LoVo (cell line): ENCODE results near the gene PSMD8.
"Not testable (repeated sequence)": the region's sequence is repeated elsewhere in the genome, so short reads cannot be mapped to it uniquely, and the experiment has no call there.

ENCODE experiments used
- DNase-seq: peaks from one replicate; pipeline ENCODE4 v3.0.0-alpha.2; 2016; ENCODE audit warnings: low spot score

The PSMD8 gene

DNA sequence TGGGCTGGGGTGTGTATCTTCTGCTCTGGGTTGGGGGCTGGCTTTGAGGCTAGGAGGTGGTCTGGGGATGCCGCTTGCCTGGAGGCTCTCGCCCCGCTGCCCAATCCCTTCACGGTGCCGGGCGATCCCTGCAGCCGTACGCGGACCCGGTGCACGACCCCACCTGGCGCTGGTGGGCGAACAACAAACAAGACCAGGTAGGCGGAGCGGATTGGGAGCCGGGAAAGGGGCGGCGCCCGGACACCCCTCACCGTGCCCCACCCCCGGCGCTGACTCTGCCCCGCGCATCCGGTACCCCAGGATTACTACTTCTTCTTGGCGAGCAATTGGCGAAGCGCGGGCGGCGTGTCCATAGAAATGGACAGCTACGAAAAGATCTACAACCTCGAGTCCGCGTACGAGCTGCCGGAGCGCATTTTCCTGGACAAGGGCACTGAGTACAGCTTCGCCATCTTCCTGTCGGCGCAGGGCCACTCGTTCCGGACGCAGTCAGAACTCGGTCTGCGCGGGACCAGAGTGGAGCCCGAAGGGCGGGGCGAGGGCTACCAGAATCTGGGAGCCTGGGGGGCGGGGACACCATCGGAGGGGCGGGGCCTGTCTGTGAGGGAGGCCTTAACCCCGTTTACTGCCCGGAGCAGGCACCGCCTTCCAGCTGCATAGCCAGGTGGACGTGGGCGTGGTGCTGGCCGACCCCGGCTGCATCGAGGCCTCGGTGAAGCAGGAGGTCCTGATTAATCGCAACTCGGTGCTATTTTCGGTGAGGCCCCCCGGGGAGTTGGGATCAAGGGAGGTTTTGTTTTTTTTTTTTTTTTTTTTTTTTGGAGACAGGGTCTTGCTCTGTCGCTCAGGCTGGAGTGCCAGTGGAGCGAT is 12.1 kb upstream of the PSMD8 start:
- DNase-seq, result peak; percentile 52

- DNase-seq, result not testable (repeated sequence)
These were observed 11.3 kb upstream of the PSMD8 start for GRCh38 chr19:38362946-38363688.

DNA sequence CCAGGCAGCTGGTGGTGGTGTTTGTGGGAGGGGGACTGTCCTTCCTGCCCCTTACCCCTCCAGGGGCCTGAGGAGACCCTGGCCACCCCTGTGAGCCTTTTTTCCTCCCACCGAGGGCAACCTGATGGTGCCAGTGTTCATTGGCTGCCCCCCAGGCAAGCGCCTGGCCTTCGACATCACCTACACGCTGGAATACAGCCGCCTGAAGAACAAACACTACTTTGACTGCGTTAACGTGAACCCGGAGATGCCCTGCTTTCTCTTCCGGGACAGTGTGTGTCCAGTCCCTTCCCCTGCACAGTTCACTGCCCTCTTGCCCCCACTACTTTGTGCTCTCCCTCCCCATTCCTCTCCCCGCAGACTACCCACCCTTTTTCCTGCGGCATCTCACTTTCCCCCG is 7.3 kb upstream of the PSMD8 start:
- no peak for DNase-seq

DNA sequence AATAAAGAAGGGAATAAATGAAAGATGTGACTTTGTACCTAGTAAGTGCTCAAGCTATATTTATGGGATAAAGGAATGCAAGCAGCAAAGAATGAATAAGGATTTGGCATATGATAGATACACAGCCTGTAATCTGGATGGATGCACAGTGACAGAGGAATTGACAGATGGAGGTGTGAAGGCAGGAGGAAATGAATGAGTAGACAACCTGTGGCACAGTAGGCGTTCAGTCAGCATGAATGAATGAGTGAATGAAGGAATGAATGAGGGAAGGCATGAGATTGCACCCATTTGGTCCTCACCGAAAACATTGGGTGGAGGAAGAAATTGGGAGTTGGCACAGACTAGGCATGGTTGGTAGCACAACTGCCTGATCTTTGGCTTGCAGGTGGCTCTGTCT is 4.8 kb upstream of the PSMD8 start:
- DNase-seq, result no peak

GRCh38 chr19:38370299-38370698 is 4.1 kb upstream of the PSMD8 start:
- DNase-seq, result no peak

GRCh38 chr19:38371081-38371480 is 3.3 kb upstream of the PSMD8 start:
- no peak for DNase-seq

DNA sequence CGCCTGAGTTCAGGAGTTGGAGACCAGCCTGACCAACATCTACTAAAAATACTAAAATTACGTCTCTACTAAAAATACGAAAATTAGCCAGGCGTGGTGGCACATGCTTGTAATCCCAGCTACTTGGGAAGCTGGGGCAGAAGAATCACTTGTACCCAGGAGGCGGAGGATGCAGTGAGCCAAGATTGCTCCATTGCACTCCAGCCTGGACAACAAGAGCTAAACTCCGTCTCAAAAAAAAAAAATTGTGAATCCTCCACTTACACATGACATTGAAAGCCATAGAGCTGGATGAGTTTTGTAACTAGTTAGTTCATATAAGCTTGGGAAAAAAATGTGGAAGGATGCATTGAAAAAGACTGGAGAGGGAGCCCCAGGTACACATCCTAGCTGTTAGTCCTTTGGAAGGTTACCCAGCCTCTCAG is 452 bp upstream of the PSMD8 start:
- DNase-seq, result no peak

GRCh38 chr19:38375098-38375493 is 725 bp downstream of the PSMD8 start:
- DNase-seq, result no peak

DNA sequence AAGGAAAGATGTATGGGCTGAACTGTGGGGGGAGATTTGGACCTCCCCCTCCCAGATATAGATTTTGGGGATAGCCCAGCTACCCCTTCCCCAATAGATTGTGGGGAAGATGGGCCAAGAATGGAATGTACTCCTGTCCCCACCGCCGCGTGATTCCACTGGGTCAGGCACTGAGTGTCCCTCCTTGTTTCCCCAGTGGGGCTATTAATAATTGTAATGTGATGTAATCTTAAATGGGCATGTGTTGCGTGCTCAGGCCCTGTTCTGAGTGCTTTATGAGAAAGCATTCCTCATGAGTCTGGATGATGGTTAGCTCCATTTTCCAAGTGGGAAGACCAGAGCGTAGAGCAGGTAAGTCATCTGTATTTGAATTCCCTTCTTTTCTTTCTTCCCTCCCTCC is 1.4 kb downstream of the PSMD8 start:
- DNase-seq, result no peak

DNA sequence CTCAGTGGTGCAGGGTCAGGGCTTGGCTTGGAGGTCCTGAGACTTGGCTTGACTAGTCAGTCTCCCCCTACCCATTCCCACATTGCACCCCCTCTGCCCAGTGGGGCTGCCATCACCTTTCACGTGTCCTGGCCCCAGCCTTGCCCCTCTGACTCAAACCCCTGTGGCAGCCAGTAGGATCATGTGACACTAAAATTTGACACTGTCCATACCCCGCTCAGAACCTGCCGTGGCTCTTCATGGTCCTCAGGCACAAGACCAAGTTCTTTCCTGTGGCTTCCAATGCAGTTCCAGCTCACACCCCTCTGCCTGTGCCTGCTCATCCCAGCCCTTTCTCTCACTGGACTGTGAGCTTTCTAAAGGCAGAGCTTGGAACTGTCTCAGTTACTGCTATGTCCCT is 2.2 kb downstream of the PSMD8 start:
- DNase-seq, result no peak

DNA sequence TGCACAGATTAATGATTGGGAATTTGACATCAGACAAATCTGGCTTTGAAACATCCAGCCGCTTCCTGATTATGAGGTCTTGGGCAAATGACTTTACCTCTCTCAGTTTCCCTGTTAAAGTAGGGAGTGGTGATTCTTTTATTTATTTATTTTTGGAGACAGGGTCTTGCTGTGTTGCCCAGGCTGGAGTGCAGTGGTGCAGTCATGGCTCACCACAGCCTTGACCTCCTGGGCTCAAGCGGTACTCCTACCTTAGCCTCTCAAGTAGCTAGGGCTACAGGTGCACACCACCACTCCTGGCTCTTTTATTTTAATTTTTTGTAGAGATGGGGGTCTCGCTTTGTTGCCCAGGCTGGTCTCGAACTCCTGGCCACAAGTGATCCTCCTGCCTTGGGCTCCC is 2.7 kb downstream of the PSMD8 start:
- DNase-seq, result no peak

DNA sequence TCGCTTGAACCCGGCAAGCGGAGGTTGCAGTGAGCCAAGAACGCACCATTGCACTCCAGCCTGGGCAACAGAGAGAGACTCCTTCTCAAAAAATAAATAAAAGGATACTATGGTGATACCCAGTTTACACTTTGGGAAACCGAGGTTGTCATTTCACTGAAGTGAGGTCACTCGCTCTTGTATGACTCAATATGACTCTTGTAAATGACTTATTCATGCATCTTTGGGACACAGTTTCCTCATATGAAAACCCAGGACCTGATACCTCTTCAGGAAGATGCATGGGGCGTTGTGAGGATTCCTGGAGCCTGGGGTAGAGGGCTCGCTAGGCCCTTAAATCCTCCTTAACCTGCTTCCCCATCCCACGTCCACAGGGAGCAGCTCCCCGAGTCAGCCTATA is 4.5 kb downstream of the PSMD8 start:
- DNase-seq, result no peak

DNA sequence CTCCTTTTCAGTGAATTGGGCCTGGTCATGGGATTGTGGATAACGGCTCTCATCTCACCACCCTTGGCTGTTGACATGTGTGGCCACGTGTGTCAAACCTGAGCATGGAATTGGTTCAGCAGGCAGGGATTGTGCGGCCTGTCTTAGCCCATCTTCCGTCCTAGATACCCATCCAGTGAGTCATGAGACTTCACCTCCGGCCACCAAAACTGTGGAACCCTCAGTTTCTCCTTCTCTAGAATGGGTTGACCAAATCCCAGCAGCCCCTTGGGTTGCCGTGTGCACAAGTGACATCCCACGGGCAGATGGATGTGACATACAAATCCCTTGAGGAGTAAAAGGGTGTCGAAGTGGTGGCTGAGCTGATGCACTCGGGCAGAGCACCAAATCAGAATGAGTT is 6.8 kb downstream of the PSMD8 start:
- no peak for DNase-seq

DNA sequence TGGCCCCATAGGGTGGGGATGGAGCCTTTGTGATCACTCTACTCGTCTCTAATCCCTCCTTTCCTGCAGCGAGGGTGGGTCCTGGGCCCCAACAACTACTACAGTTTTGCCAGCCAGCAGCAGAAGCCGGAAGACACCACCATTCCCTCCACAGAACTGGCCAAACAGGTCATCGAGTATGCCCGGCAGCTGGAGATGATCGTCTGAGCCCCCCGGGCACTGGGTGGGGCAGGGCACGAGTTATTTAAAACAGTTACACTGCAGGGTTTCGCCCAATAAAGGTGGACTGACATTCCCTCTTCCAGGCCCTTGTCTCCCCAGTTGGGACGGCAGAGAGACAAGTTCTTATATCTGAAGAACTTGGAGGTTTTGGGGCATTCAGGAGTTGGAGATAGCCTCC is 8.8 kb downstream of the PSMD8 start:
- DNase-seq, result no peak

DNA sequence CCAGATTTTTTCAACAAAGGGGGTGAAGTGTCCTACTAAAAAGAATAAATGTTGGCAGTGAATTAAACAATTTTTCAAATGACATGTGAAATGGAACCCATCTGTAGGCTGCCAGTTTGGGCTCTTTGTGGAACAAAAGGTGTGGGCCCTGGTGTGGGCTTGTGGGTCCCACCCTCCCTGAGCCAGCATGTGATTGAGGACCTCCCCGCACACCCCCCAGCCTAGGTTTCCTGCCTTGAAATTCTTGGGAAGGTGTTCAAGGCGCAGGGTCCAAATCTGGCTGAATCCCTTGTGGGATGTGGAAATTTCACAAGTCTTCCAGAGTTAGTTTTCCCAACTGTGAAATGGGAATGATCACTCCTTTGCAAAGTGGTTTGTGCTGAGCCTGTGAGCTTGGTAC is 9.4 kb downstream of the PSMD8 start:
- DNase-seq, result no peak

DNA sequence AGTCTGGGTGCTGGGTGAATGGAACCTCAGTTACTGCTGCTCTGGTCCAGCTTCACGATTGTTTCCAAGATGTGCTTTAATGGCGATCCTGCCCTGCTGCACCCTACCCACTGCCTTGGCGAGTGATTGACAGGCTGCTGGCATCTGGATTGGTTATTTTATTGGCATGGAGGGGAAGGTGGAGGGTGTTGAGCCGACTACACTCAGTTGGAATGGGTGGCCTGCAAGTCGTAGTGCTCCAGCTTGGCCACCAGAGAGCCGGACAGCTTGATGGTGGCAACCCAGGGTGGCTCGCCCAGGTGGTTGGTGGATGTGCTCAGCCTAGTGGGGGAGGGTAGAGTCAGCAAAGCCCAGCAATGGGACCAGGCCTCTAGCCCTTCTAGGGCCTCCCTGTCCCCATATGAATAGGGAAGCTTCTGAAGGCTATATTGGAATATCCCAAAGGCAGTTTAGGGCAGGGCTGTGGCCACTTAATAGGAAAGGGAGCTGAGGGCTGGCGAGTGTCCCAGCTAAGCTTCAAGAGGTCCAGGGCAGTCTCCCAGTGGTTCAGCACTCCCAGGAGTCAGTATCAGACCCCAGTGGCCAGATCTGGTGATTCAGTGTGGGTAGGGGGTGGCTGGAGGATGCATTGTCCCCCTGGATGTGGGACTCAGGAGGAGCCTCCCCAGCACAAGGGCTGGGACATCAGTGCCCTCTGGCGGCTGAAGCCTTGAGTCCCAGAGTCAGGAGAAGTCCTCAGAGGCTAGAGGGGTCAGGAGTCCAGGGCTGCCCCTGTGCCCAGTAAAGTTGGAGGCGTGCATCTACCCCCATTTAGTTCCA is 10.0 kb downstream of the PSMD8 start:
- no peak for DNase-seq

DNA sequence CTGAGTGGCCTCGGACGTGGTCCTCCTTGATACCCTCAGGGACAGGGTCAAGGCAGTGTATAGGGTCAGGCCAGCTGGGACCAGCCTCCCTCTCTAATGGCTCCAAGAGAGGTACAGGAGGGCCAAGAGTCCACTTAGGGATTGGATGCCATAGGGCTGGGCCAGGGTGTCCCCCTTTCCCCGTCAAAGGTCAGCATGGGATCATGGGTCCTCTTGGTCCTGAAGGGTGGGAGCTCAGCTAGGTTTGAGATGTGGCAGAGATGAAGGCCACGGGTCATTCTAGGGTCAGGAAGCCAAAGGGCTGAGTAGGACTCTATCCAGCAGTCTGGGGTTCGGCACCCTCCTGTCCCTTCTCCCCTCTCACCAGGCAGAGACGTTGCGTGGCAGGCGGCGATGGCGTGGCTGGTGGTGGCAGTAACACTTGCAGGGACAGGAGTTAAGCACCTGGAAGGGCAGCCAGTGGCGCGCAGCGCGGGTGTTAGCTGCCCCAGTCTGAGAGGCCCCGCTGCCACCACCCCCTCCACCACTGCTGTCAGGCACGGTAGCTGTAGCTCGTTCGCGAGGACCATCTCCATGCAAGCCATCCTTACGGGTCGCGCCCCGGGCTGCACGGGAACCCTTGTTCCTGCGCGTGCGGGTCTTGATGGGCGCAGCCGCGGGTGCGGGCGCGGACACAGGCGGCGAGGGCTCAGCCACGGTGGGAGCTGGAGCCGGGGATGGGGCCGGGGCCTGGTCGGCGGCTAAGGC is 10.9 kb downstream of the PSMD8 start:
- DNase-seq, result no peak

GRCh38 chr19:38385804-38386257 is 11.5 kb downstream of the PSMD8 start:
- DNase-seq, result no peak

GRCh38 chr19:38386300-38386970 is 12.1 kb downstream of the PSMD8 start:
- DNase-seq, result no peak

DNA sequence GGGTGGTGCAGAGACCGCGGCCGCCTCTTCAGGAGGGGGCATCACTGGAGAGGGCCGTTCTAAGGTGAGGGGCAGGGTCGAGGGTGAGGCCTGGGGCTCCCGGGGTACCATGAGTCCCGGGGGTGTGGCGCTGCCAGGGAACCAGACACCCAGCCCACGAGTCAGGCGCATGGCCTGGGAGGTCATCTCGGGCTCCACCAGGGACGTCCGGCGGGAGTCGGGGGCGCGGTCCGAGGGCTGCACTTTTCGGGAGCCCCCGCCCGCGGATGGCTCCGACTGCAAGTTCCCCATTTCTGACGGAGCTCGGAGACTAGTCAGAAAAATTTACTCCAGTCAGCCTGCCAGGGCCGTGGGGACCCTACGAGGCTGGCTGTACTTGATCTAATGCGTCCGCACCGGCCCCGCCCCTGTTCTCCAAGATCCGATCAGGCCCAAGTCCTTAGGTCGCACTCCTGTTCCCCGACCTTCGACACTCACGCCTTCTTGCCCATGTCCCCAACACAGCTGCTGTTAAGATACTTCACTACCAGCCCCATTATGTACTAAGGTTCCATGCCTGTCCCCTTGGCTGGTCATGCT is 12.7 kb downstream of the PSMD8 start:
- no peak for DNase-seq
